K562 (cell line): ENCODE data around the gene TRAF7.

Experiments
- ATF1 ChIP-seq, 2 experiments: fragments of 450-650 bp in 1 of 2; IDR thresholded peaks; 2 replicates each; pipeline ENCODE4 v1.6.1; 2016; ENCODE audit warnings: missing compliant biosample characterization in 1 of 2, missing genetic modification characterization in 1 of 2
- CEBPB ChIP-seq: fragments of 450-650 bp; IDR thresholded peaks from 2 replicates; pipeline ENCODE4 v1.6.1; 2016; ENCODE audit warnings: missing genetic modification characterization, missing compliant biosample characterization
- CHD2 ChIP-seq: IDR thresholded peaks from 2 replicates; pipeline ENCODE4 v1.6.1; 2011; ENCODE audit warnings: low read depth, low read length
- EZH2 ChIP-seq: IDR thresholded peaks from 2 replicates; pipeline ENCODE4 v1.6.1; 2012; ENCODE audit warnings: low read depth, mild to moderate bottlenecking, inconsistent platforms, low read length, borderline replicate concordance
- FOXK1 ChIP-seq: sonication (generic); formaldehyde crosslinking; IDR thresholded peaks from 2 replicates; pipeline ENCODE4 v1.8.0; 2022; ENCODE audit warnings: missing genetic modification reagents, mild to moderate bottlenecking, borderline replicate concordance
- GATA2 ChIP-seq: sonication (generic); formaldehyde crosslinking; IDR thresholded peaks from 2 replicates; pipeline ENCODE4 v1.4.0; 2020; ENCODE audit warnings: mild to moderate bottlenecking, missing genetic modification reagents
- MXI1 ChIP-seq: IDR thresholded peaks from 2 replicates; pipeline ENCODE4 v1.6.1; 2011; ENCODE audit warnings: low read depth, mild to moderate bottlenecking, improper control_type of control experiment, low read length
- NFXL1 ChIP-seq: fragments of 450-650 bp; formaldehyde crosslinking; IDR thresholded peaks from 2 replicates; pipeline ENCODE4 v1.4.0; 2021; ENCODE audit warnings: mild to moderate bottlenecking
- SLC30A9 ChIP-seq: fragments of 250-450 bp; sonication (Bioruptor Pico); IDR thresholded peaks from 2 replicates; pipeline ENCODE4 v1.8.0; 2022; ENCODE audit warnings: mild to moderate bottlenecking, moderate library complexity
- STAT5B ChIP-seq: fragments of 250-450 bp; sonication (Bioruptor Pico); IDR thresholded peaks from 2 replicates; pipeline ENCODE4 v1.8.0; 2021; ENCODE audit warnings: mild to moderate bottlenecking, inconsistent platforms
- TBP ChIP-seq: optimal IDR thresholded peaks from 2 replicates; pipeline ENCODE3; 2011; ENCODE audit warnings: low read depth, low read length, improper control_type of control experiment
- ZBED1 ChIP-seq: IDR thresholded peaks from 2 replicates; pipeline ENCODE4 v1.6.1; 2014
- ZNF175 ChIP-seq: fragments of 200-800 bp; sonication (Bioruptor generic); IDR thresholded peaks from 2 replicates; pipeline ENCODE4 v1.6.1; 2016; ENCODE audit warnings: low read depth, mild to moderate bottlenecking, missing genetic modification characterization, missing compliant biosample characterization
- ZZZ3 ChIP-seq: fragments of 450-650 bp; IDR thresholded peaks from 2 replicates; pipeline ENCODE4 v1.6.1; 2016; ENCODE audit warnings: antibody characterized with exemption, mild to moderate bottlenecking, moderate library complexity

GRCh38 chr16:2205967-2206313 is 50.4 kb downstream of the TRAF7 start:
- TF ChIP-seq CHD2, result no peak
- TF ChIP-seq STAT5B (CRISPR knock-in tag), result no peak
- peak; percentile 80; the same call in 1 of the 2 replicates for TF ChIP-seq FOXK1 (CRISPR knock-in tag)
- no peak for TF ChIP-seq EZH2
- no peak for TF ChIP-seq SLC30A9 (CRISPR knock-in tag)
- no peak for TF ChIP-seq TBP
- no peak for TF ChIP-seq MXI1
- TF ChIP-seq GATA2 (CRISPR knock-in tag), result no peak
- no peak for TF ChIP-seq ZNF175 (CRISPR knock-in tag)
- TF ChIP-seq ZZZ3, result no peak
- TF ChIP-seq NFXL1 (CRISPR knock-in tag), result no peak
- no peak for TF ChIP-seq CEBPB
- TF ChIP-seq ATF1 (CRISPR knock-in tag; IDR thresholded peaks at IDR 0.05), result no peak
- TF ChIP-seq ATF1 (tag; IDR thresholded peaks at IDR 0.05), result no peak; the same call in 1 of the 2 replicates
- no peak for TF ChIP-seq ZBED1
